Measurements from ENCODE around the gene OSBPL8. TPM values are rescaled to one million over a fixed set of nuclear protein-coding genes. Genes with fewer than 3 reads are reported as not detected.

The OSBPL8 gene
- total and polyA plus RNA-seq, 2 of the 8 experiments (the other 6 are each of a cell fraction or from before 2014, with no cell fraction given) = 10.9 to 81.1 TPM

GRCh38 chr12:76549131-76549530 is 10.4 kb downstream of the OSBPL8 start (continued):
- TF ChIP-seq ASH2L (IDR thresholded peaks at IDR 0.05; ENCODE audit: low read length) = no peak
- TF ChIP-seq SP2 (IDR thresholded peaks at IDR 0.05; ENCODE audit: low read length) = no peak
- TF ChIP-seq TBP (IDR thresholded peaks at IDR 0.05; ENCODE audit: low read depth, low read length) = no peak

All from H1 (cell line).